Measurements from ENCODE around the gene MEGF6. TPM values are rescaled to one million over a fixed set of nuclear protein-coding genes. Genes with fewer than 3 reads are reported as not detected.

MEGF6 gene
- total and polyA plus RNA-seq, 2 of the 8 experiments (the other 6 are each of a cell fraction or from before 2014, with no cell fraction given), result 4.1 to 14.8 TPM

GRCh38 chr1:3595949-3596348, 15.4 kb downstream of the MEGF6 start:
- Histone ChIP-seq H2AFZ (ENCODE audit: low read length) (no peak overlapping the region), H3K4me1 (replicated peaks in 1 of 4; ENCODE audit: control insufficient read depth in 3 of 4, insufficient read depth in 4 of 4, low read length in 3 of 4) (peaks cover 0 to 31% (median 22%) of the 10 kb centered on the region in 4 experiments; a peak in 6 of 7 replicates), H3K4me2 (ENCODE audit: insufficient read depth in 1 of 2, low read depth in 2 of 2, low read length in 2 of 2) (no peak overlapping the region), H3K4me3 (ENCODE audit: extremely low read depth in 1 of 4, insufficient read depth in 2 of 4, low read depth in 3 of 4, low read length in 4 of 4) (no peak overlapping the region), H3K56ac (replicated peaks; ENCODE audit: insufficient read length, low read depth, low read length) (no peak overlapping the region), H2AK5ac (ENCODE audit: low read depth, low read length) (no peak overlapping the region), H4K8ac (ENCODE audit: extremely low read depth, insufficient read depth, low read length) (peak overlapping the region; percentile 22), H2BK5ac (ENCODE audit: low read depth, low read length) (peak overlapping the region; percentile 16; the same call in 1 of the 2 replicates), H3K23me2 (ENCODE audit: low read depth, low read length) (no peaks in the 10 kb centered on the region), H4K20me1 (replicated peaks in 1 of 2; ENCODE audit: control insufficient read depth in 1 of 2, insufficient read depth in 2 of 2, low read length in 2 of 2) (no peaks in the 10 kb centered on the region), H2BK120ac (replicated peaks; ENCODE audit: low read depth, low read length) (no peak overlapping the region), H3K23ac (ENCODE audit: insufficient read length) (no peak overlapping the region), H3K79me2 (ENCODE audit: control insufficient read depth in 1 of 2, insufficient read depth in 2 of 2, low read length in 2 of 2) (no peaks in the 10 kb centered on the region), H3K27me3 (replicated peaks in 1 of 4; ENCODE audit: control insufficient read depth in 3 of 4, extremely low read depth in 1 of 4, insufficient read depth in 3 of 4, low read length in 3 of 4) (no peaks in the 10 kb centered on the region), H4K91ac (replicated peaks; ENCODE audit: insufficient read length, low read length) (no peak overlapping the region), H4K5ac (ENCODE audit: insufficient read length, low read depth, low read length) (no peak overlapping the region), H3K36me3 (ENCODE audit: control insufficient read depth in 2 of 4, insufficient read depth in 4 of 4, low read length in 3 of 4) (no peaks in the 10 kb centered on the region), H3K27ac (ENCODE audit: low read depth, low read length) (no peak overlapping the region), H2BK15ac (ENCODE audit: low read length) (no peak overlapping the region), H3K4ac (replicated peaks; ENCODE audit: insufficient read length, low read depth, low read length) (no peak overlapping the region), H3K9ac (replicated peaks in 1 of 4; ENCODE audit: extremely low read depth in 1 of 4, low read depth in 3 of 4, low read length in 3 of 4) (no peak overlapping the region), H3K79me1 (ENCODE audit: low read depth, low read length) (0 out of 2 replicates have a peak, but pooled peaks cover 2% of the 10 kb centered on the region), H3K9me3 (ENCODE audit: insufficient read depth in 2 of 2, low read depth in 1 of 2, low read length in 1 of 2) (no peaks in the 10 kb centered on the region), H3K18ac (ENCODE audit: extremely low read depth, low read length) (no peak overlapping the region), H3K14ac (ENCODE audit: insufficient read length) (no peak overlapping the region), H2BK20ac (ENCODE audit: low read length) (no peak overlapping the region), H2BK12ac (ENCODE audit: low read depth, low read length) (no peak overlapping the region)
- FAIRE-seq (no peak), DNase-seq (ENCODE audit: low read depth in 1 of 2, low spot score in 2 of 2) (no peak)
- ChIA-PET POLR2A (ENCODE audit: partially characterized antibody) (no interaction called here), CTCF (ENCODE audit: partially characterized antibody) (interaction anchor here (1.6 to 4.8 kb wide), 2 partner anchors 12 to 24 kb away, joined by 5 to 35 read pairs; no protein-coding TSS in a partner anchor)
- 94% methylated on average over 5 of the region's 7 CpGs; no CpG with 5 or more reads in 1 of the 2 experiments for WGBS, 2 experiments (ENCODE audit: extremely low coverage in 1 of 2, insufficient coverage in 1 of 2, insufficient read length in 1 of 2, insufficient replicate concordance in 2 of 2, low coverage in 1 of 2, low lambda C conversion rate in 2 of 2, missing lambda C conversion rate in 1 of 2)
- TF ChIP-seq BCL11A (IDR thresholded peaks at IDR 0.05; ENCODE audit: low read depth in 2 of 2, low read length in 2 of 2), result no peak
- TF ChIP-seq TCF12 (IDR thresholded peaks at IDR 0.05; ENCODE audit: low read depth, low read length), result no peak
- no peak for TF ChIP-seq YY1 (IDR thresholded peaks at IDR 0.05; ENCODE audit: low read depth, low read length)

Data from H1 (cell line).